Lung (tissue), 12 donors: ENCODE measurements around the gene TMEM132A. TPM values are rescaled to one million over a fixed set of nuclear protein-coding genes. Genes with fewer than 3 reads are reported as not detected.

Experiments used
- ATAC-seq: fragments of 200-7000 bp; cut with Tn5 transposase; one replicate; pipeline ENCODE4 v1.9.1; 2020; ENCODE audit warnings: moderate number of reproducible peaks; ENCODE audit not compliant: insufficient read depth, low FRiP score
- DNase-seq, 3 donors: peaks; one replicate each; pipeline ENCODE4 v3.0.0-alpha.2; 2013 to 2017
- H3K27ac ChIP-seq, 2 donors: one replicate each; pipeline ENCODE4 v1.5.1; 2013; ENCODE audit warnings: mild to moderate bottlenecking in 2 of 2, moderate library complexity in 2 of 2, control low read depth in 1 of 2, inconsistent platforms in 1 of 2, low read depth in 1 of 2, low read length in 1 of 2
- H3K27me3 ChIP-seq, 3 donors: one replicate each; pipeline ENCODE4 v1.5.1; 2013; ENCODE audit warnings: low read length in 2 of 3; ENCODE audit not compliant: control insufficient read depth in 3 of 3, insufficient read depth in 3 of 3
- H3K36me3 ChIP-seq, 4 donors: one replicate each; pipeline ENCODE4 v1.5.1; 2013; ENCODE audit warnings: low read length in 4 of 4, mild to moderate bottlenecking in 1 of 4, moderate library complexity in 1 of 4; ENCODE audit not compliant: control insufficient read depth in 4 of 4, insufficient read depth in 4 of 4
- H3K4me1 ChIP-seq, 5 donors: one replicate each; pipeline ENCODE4 v1.5.1; 2013; ENCODE audit warnings: low read length in 5 of 5, mild to moderate bottlenecking in 2 of 5, moderate library complexity in 1 of 5; ENCODE audit not compliant: control insufficient read depth in 5 of 5, insufficient read depth in 5 of 5
- H3K4me3 ChIP-seq: one replicate; pipeline ENCODE4 v1.5.1; 2013; ENCODE audit warnings: mild to moderate bottlenecking, control low read depth, moderate library complexity
- H3K9ac ChIP-seq, 2 donors: one replicate each; pipeline ENCODE4 v1.5.1; 2013; ENCODE audit warnings: low read length in 2 of 2, control low read depth in 1 of 2; ENCODE audit not compliant: insufficient read depth in 1 of 2
- H3K9me3 ChIP-seq, 4 donors: one replicate each; pipeline ENCODE4 v1.5.1; 2013; ENCODE audit warnings: low read length in 3 of 4, mild to moderate bottlenecking in 1 of 4, moderate library complexity in 1 of 4; ENCODE audit not compliant: control insufficient read depth in 4 of 4, insufficient read depth in 3 of 4
- WGBS, 2 donors: extraction: QIAGEN DNeasy Blood & Tissue Kit; methylation state at CpG; one replicate each; pipeline ENCODE4 v1.1.7; 2013; 5-methylcytosine and 5-hydroxymethylcytosine counted together
- polyA plus RNA-seq, 2 donors: library from polyadenylated mRNA; stranded (reverse); fragments of 200-250 nt; gene quantifications; one replicate each; pipeline ENCODE4 v1.2.1, GENCODE V29; 2013
- total RNA-seq, 2 donors: library from RNA; depleted of rRNA in 1 of 2; stranded (reverse); fragments of >200 nt in 1 of 2; gene quantifications; one replicate each; pipeline ENCODE4 v1.2.1, GENCODE V29; 2014 to 2021
- TF ChIP-seq, protein P1 (sequence below): IDR thresholded peaks from 2 replicates; pipeline ENCODE4 v1.5.1; 2012; ENCODE audit warnings: mild to moderate bottlenecking; ENCODE audit errors: control extremely low read depth, extremely low read depth
- donor health status: control.
- donor health status: control.
- donor health status: Bipolar disorder and iron deficiency.
- donor health status: healthy.
- donor health status: DM: yes; HTN: yes; CAD: no.

Gene TMEM132A
- total and polyA plus RNA-seq, 4 donors, result 6.7 to 20.5 (median 17.5) TPM

DNA sequence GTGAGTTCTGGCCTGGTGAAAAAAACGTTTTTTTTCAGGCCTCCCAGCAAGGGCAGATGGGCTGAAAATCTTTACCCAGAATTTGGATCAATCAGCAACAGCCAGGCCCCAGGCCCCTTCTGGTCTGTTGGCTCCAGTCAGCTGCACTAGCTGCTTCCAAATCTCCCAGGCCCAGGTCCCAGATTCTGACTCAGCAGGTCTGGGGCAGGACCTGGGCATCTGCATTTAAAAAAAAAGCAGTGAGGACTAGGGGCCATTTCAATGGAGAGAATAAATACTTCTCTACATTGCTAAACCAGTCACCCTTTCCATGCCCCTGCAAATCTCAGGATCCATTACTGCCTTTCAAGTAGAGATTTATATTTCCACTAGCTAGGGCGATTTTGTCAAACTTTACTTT is 23.4 kb downstream of the TMEM132A start:
- H3K9me3 ChIP-seq, result no peaks in the 10 kb centered on the region
- DNase-seq (no peak), ATAC-seq (no peak)
- H3K27ac ChIP-seq, result no peak overlapping the region
- 64 to 66% methylated on average over 2 of the region's 2 CpGs for WGBS, 2 donors
- H3K36me3 ChIP-seq, result peaks cover 0 to 18% (median 4%) of the 10 kb centered on the region in 4 donors
- peaks cover 0 to 17% (median 7%) of the 10 kb centered on the region in 5 donors for H3K4me1 ChIP-seq
- TF ChIP-seq, protein P1, sequence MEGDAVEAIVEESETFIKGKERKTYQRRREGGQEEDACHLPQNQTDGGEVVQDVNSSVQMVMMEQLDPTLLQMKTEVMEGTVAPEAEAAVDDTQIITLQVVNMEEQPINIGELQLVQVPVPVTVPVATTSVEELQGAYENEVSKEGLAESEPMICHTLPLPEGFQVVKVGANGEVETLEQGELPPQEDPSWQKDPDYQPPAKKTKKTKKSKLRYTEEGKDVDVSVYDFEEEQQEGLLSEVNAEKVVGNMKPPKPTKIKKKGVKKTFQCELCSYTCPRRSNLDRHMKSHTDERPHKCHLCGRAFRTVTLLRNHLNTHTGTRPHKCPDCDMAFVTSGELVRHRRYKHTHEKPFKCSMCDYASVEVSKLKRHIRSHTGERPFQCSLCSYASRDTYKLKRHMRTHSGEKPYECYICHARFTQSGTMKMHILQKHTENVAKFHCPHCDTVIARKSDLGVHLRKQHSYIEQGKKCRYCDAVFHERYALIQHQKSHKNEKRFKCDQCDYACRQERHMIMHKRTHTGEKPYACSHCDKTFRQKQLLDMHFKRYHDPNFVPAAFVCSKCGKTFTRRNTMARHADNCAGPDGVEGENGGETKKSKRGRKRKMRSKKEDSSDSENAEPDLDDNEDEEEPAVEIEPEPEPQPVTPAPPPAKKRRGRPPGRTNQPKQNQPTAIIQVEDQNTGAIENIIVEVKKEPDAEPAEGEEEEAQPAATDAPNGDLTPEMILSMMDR, result no peak
- H3K27me3 ChIP-seq, result peaks cover 0 to 4% (median 0%) of the 10 kb centered on the region in 3 donors
- H3K9ac ChIP-seq, result no peak overlapping the region
- no peak overlapping the region for H3K4me3 ChIP-seq

DNA sequence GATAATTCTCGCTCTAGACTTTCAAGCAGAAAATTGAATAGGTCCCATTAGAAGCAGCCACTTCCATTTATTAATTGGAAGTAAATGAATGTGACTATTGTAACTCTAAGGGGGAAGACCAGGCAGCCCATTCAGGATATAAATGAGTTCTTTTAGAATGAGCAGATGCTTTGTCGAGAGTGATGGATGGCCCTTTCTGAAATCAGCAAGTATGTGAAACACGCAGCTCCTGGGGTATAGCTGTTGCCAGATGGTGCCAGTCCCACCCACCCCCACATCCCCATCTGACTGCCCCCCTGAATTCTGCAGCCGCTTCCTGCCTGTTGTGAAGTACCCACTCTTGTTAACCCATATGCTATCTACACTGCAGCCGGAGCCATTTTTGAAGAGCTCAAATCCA is 24.0 kb downstream of the TMEM132A start:
- Histone ChIP-seq H3K27me3 (peaks cover 0 to 4% (median 0%) of the 10 kb centered on the region in 3 donors), H3K36me3 (peaks cover 0 to 16% (median 4%) of the 10 kb centered on the region in 4 donors), H3K27ac (no peak overlapping the region), H3K4me1 (peaks cover 0 to 18% (median 5%) of the 10 kb centered on the region in 5 donors), H3K9me3 (no peaks in the 10 kb centered on the region), H3K4me3 (no peak overlapping the region), H3K9ac (no peak overlapping the region)
- TF ChIP-seq, protein P1, result no peak
- DNase-seq (no peak), ATAC-seq (no peak)
- WGBS, 2 donors, result 66 to 82% methylated on average over 5 of the region's 5 CpGs

DNA sequence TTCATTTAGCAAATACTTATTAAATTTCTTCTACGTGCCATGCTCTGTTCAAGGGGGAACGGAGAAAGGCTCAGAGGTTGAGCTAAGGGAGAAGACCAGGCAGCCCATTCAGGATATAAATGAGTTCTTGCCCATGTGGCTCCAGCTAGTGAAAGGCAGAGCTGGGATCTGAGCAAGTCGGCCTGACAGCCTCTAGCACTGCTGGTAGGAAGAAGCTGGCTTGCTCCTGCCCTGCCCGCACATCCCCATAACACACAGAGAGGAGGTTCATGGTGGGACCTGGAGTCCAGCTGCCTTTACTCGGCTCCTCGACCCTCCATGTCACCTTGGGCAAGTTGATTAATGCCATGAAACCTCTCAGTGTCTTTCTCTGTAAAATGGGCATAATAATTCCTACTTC is 25.8 kb downstream of the TMEM132A start:
- no peak overlapping the region for H3K4me3 ChIP-seq

More for the DNA sequence above, 25.8 kb downstream of the TMEM132A start:
- Histone ChIP-seq H3K4me1 (peaks cover 0 to 18% (median 4%) of the 10 kb centered on the region in 5 donors), H3K27me3 (peaks cover 0 to 4% (median 0%) of the 10 kb centered on the region in 3 donors), H3K9me3 (no peaks in the 10 kb centered on the region), H3K36me3 (peaks cover 0 to 7% (median 4%) of the 10 kb centered on the region in 4 donors), H3K27ac (peak overlapping the region in 1 of 2 donors; percentile 21), H3K9ac (peak overlapping the region in 1 of 2 donors; percentile 38)
- TF ChIP-seq, protein P1, result no peak
- 74 to 78% methylated on average over 6 of the region's 6 CpGs for WGBS, 2 donors
- DNase-seq (no peak), ATAC-seq (no peak)
